NOMO-1 treated with dmso at 0.1 percent for 144 hours (cell line): ENCODE results near the gene OBP2B.
"Not testable (repeated sequence)": the region's sequence is repeated elsewhere in the genome, so short reads cannot be mapped to it uniquely, and the experiment has no call there.

Experiments
- DNase-seq: peaks from one replicate; lab custom pipeline; 2025; ENCODE audit not compliant: unreplicated experiment; lab: John Stamatoyannopoulos, UW

Gene OBP2B

GRCh38 chr9:133238851-133239532, 29.9 kb upstream of the OBP2B start:
- DNase-seq, result peak; percentile 25

- peak; percentile 13 for DNase-seq
Measured at GRCh38 chr9:133238272-133238850, 29.3 kb upstream of the OBP2B start.

- DNase-seq, result no peak
Measured at GRCh38 chr9:133237035-133237731, 28.1 kb upstream of the OBP2B start.

- DNase-seq, result not testable (repeated sequence)
Measured at GRCh38 chr9:133236291-133237034, 27.4 kb upstream of the OBP2B start.

DNA sequence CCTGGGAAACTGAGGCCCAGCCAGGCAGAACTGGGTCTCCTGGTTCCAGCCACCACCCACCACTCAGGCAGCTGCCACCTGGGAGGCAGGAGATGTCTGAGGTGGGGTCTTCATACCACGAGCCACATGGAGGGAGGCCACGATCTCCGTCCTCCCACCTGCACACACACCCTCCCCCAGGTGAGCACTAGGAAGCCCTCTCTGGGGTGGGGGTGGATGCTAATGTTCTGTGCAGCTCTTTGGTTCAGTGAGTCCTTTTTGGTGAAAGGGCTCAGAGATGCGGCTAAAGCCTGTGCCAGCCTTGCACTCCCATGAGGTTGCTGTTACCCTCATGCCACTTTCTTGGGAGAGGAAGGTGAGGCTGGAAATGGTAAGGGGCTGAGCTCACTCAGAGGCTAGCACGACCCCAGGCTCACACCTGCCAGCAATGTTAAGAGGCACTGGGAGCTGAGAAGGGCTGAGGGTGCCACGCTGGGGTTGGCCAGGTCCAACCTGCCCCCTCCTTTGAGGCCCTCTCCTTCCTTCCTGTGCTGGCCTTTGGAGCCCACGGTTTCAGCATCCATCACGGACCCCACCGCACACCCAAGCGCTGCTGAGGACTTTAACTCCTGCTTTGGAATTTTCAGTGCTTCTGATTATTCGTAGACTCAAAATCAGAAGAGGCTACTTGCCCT, 26.6 kb upstream of the OBP2B start:
- DNase-seq, result no peak

GRCh38 chr9:133234577-133235322, 25.7 kb upstream of the OBP2B start:
- no peak for DNase-seq

DNA sequence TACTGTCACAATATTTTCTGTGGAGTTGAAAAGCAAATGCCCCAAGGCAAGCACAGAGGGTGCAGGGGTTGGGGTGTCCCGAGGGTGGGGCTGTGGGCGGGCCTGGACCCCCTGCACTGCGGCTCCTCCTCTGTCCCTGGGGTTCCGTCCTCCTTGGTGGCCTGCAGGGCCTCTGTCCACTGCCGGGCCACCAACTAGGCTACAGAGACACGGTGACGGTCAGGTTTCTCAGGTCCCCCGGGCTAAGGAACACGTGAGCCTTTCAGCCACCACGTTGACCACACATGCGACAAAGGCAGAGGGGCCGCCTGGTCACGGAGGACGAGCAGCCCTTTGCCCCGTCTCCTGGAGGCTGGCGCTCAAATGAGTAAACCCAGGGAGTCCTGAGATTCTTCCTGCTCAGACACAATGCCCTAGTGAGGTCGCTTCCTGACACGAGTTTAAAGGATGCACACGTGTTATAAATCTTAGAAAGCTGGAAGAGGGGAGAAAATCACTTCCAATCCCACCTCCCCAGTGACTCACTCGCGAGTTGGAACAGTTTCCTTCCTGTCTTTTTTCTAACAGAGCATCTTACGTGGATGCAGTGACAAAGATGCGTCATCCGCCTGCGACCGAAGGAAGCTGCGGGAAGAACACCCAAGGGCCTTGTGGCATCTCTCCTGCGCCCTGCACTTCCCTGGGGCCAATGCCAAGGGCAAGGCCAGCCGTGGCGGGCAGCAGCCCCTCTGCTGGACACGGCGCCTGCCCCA, 24.8 kb upstream of the OBP2B start:
- no peak for DNase-seq

DNA sequence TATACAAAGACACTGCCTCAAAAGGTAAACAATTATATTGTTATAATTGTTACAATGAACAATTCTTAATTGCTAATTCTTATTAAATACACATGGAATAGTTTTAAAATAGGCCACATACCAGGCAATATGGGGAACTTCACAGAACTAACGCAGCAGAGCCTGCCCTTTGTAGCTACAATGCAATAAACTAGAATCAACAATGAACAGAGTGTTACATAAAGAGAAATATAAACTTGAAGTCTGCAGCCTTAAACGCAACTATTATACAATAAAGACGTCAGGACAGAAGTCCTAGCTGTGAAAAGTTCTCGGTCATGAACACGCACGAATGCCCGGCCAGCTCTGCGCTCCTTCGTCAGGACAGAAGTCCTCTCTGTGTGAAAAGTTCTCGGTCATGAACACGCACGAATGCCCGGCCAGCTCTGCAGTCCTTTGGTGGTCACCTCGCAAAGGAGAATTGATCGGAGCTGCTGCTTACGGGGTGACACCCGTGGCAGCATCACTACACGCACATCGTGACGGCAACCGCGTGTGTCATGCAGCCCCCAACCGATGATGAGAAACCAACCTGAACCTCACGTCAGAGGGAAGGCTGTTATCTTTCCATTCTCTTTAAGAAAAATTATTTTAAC, 23.0 kb upstream of the OBP2B start:
- DNase-seq, result not testable (repeated sequence)

DNA sequence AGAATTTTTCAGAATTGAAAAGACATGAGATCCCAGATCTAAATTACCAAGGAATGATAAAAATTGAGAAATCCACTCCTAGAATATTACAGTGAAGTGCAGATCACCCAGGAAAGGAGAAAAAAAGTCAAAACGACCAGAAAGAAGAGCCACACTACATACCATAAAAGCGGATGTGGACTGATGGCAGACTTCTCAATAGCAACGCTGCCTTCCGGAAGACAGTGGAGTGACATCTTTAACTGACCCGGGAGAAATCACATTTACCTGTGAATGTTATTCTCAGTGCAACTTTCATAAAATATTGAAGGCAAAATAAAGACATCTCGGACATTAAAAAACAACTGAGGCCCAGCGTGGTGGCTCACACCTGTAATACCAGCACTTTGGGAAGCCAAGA, 21.5 kb upstream of the OBP2B start:
- DNase-seq, result not testable (repeated sequence)

DNA sequence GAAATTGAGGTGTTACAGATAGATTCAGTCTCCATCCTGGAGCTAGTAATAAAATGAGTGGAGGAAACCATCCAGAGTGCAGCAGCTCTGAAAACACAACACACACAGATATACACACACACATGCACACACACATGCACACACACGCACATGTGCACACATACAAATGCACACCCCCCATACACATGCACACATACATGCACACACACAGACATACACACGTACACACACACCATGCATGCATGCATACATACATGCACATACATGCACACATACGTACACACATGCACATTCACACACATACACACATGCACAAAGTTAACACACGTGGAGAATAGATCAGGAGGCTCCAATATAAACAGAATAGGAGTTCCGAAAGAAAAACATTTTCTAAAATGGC, 21.0 kb upstream of the OBP2B start:
- DNase-seq, result no peak

- DNase-seq, result not testable (repeated sequence)
Measured at GRCh38 chr9:133228474-133229193, 19.6 kb upstream of the OBP2B start.

DNA sequence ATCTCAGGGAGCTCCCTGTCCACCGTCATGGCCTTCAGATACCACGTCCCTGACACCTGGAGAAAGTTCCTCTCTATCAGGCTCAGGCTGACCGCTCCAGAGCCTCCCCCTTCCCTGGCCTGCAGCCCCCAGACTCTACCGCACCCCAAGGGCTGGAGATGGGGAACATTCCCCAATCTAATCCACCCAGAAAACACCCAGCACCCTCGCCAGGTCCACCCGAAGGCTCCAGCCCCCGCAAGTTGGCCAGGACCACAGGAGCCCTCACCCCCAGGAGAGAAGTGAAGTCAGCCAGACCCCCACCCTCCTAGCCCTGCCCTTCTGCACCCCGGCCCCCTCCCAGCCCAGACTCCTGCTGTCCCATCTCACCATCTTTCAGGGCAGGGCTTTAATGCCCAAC, 18.9 kb upstream of the OBP2B start:
- DNase-seq, result not testable (repeated sequence)

DNA sequence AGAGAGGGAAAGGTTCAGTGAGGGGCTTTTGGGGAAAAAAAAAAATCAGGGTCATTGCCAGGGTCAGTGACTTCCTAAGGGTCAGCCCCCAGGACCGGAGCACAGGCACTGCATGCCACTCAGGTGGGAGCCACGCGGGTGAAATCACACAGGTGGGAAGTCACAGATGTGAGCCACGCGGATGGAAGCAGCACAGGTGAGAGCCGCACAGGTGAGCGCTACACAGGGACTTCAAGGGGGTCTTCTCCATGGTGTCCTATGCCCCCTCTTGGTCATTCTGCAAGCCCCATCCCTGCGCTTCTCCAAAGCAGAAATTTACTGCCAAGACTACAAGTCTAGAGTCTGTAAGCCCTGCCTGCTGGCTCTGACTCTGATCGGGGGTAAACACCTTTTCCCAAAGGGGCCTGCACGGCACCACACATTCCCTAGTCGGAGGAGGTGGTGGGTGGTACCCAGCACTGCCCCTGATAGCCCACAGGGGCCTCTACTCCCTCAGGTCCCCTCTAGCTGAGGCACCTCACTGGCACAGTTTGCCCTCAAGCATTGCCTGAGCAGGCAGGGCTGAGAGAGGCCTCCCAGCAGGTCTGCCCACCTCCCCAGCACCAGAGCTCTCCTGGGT, 18.3 kb upstream of the OBP2B start:
- no peak for DNase-seq

GRCh38 chr9:133226219-133227171, 17.4 kb upstream of the OBP2B start:
- no peak for DNase-seq

- no peak for DNase-seq
Measured at GRCh38 chr9:133225171-133226011, 16.3 kb upstream of the OBP2B start.

GRCh38 chr9:133224762-133225161, 15.7 kb upstream of the OBP2B start:
- DNase-seq, result no peak
